NT2/D1 (cell line): ENCODE results near the gene SLC25A21.

Experiments used
- SUZ12 ChIP-seq: IDR thresholded peaks from 2 replicates; pipeline ENCODE4 v1.6.1; 2011; ENCODE audit not compliant: insufficient read length, insufficient read depth; ENCODE audit errors: extremely low read depth
- YY1 ChIP-seq: IDR thresholded peaks from 2 replicates; pipeline ENCODE4 v1.6.1; 2011; ENCODE audit not compliant: insufficient read length, insufficient read depth

DNA sequence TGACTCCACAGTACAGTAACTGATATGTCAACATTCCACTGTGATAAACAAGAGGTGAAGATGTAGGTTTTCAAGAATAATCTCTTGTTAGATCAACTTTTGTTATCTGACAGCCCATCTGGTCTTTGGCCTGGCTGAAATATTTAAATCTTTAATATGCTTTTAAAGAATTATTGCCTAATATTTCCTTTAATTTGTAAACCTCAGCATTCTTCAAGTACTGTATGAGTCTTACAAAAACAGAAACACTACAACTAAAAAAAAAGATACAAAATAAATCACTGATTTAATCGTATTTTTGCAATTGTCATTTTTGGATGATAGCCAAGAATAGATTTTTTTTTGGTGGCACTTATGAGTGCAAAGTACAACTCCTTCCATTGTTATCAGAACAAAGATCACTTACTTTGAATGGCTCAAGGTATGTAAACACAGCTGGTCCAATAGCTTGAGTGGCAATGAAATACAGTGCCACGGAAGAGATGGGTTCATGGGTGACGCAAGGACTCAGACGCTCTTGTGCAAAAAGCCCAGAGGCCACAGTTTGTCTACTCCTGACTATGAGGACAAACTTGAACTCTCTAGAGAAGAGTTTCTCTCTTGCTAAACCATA, 401.3 kb downstream of the SLC25A21 start:
- no peak for TF ChIP-seq YY1
- no peak for TF ChIP-seq SUZ12
